AG10803 (cell line): ENCODE measurements around the gene RAP1GDS1.
A peak's percentile ranks its signal among the peaks of the same experiment; 100 is the strongest.

ENCODE experiments used
- DNase-seq: peaks from one replicate; pipeline ENCODE4 v3.0.0; 2010; ENCODE audit warnings: low read depth
- H3K4me3 ChIP-seq: 2 replicates; pipeline ENCODE4 v1.5.1; 2011; ENCODE audit warnings: mild to moderate bottlenecking, low read length, control low read depth
- CTCF ChIP-seq: conservative IDR thresholded peaks from 2 replicates; pipeline ENCODE4 v1.5.1; 2011; ENCODE audit warnings: mild to moderate bottlenecking, low read length, control low read depth, inconsistent platforms

The RAP1GDS1 gene

DNA sequence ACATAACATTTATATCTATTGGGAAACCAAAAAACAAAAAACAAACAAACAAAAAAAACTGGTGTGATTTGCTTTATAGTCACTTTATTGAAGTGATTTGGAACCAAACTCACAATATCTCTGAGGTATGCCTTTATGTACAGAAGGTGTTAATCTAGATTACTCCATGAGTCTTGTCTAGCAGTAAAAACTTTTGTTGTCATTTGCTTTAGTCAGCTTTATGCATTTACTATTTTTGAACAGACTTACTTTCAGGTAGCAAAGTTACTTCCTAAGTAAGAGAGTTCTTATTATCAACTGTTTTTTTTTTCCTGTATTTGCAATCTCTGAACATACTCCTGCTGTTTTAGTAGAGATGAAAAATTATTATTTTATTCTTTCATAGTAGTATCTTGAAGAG lies 39.5 kb downstream of the RAP1GDS1 start:
- no peak for DNase-seq
- H3K4me3 ChIP-seq = no peak overlapping the region
- TF ChIP-seq CTCF = no peak

GRCh38 chr4:98305576-98305975 lies 44.4 kb downstream of the RAP1GDS1 start:
- no peak for TF ChIP-seq CTCF
- no peak overlapping the region for H3K4me3 ChIP-seq
- DNase-seq = peak; percentile 28

- H3K4me3 ChIP-seq = no peak overlapping the region
- TF ChIP-seq CTCF = no peak
Observed at GRCh38 chr4:98310867-98311266, 49.7 kb downstream of the RAP1GDS1 start.

GRCh38 chr4:98311656-98312055 lies 50.5 kb downstream of the RAP1GDS1 start:
- no peak overlapping the region for H3K4me3 ChIP-seq
- no peak for TF ChIP-seq CTCF
- DNase-seq = no peak

More at GRCh38 chr4:98310867-98311266, 49.7 kb downstream of the RAP1GDS1 start:
- no peak for DNase-seq

DNA sequence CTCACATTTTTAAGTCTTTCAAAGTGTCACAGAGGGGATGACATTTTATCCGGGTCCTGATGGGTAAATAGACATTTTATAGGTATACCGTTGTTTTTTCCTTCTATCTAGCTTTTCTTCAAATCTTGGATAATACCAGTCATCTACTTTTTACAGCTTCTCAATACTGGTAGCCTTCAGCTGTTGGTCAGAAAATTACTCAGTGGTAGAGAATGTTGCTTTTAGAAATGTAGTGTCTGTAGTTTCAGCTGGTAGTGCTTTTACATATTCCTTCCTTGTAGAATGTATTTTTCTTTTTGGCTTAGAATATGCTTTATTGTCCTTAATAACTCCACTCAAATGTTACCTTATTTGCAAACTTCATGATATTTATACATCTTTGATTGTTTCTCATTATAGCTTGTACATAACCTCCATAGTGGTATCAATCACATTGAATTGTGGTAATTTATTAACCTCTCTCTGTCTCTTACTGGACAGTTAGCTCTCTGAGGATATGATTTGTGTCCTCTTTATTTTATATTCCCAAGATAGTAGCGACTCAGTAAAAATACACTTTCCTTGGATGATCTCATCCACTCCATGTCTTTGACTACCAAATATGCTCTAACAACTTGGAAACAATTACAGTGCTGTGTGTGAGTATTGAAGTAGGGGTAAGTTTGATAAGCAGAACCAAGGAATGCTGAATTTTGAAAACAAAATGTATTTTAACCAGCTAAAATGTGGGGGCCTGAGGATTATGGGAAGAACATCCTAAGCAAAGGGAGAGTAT lies 53.8 kb downstream of the RAP1GDS1 start:
- no peak overlapping the region for H3K4me3 ChIP-seq
- TF ChIP-seq CTCF = no peak
- peak; percentile 20 for DNase-seq

DNA sequence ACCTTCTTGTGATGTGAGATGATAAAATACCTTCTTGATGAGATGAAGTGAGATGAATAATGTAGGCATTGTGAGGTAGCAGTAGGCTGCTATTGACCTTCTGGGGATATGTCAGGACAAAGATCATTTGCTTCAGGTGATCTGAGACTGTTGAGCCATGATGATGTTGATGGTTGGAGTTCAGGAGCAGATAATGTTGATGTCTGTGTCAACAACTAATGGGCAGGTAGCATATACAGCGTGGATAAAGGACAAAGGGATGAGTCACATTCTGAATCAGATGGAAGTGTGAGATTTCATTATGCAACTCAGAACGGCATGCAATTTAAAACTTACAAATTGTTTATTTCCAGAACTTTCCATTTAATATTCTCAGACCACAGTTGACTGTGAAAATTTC lies 57.3 kb downstream of the RAP1GDS1 start:
- DNase-seq = no peak
- no peak overlapping the region for H3K4me3 ChIP-seq
- TF ChIP-seq CTCF = no peak

DNA sequence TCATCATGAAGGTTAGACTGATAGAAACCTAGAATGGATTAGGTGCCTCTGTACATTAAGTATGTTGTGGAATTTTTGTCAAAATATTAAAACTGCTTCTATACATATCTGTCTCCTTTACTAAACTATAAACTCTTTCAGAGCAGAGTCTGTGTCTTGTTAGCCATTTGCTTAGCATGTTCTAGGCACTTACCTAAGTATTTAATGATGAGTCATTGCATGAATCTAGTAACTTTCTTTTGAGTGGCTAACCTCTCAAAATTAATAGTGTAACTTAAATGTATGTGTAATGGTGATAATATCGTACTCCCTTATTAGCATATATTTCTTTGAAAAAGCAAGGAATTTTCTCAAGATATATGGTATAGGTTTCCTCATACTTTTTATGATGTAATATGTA lies 57.8 kb downstream of the RAP1GDS1 start:
- no peak for TF ChIP-seq CTCF

More for the DNA sequence above, 57.8 kb downstream of the RAP1GDS1 start:
- DNase-seq = no peak
- H3K4me3 ChIP-seq = no peak overlapping the region
